Stimulated activated CD4-positive, alpha-beta T cell treated with anti-CD3 and anti-CD28 coated beads, Interleukin-15, amount 100 ng/mL, for 1 hour (primary cell): Measurements from ENCODE around the gene ST6GALNAC3.
A peak's percentile ranks its signal among the peaks of the same experiment; 100 is the strongest.
"Not testable (repeated sequence)": the region's sequence is repeated elsewhere in the genome, so short reads cannot be mapped to it uniquely, and the experiment has no call there.

Experiments
- DNase-seq, 2 donors: peaks; one replicate each; pipeline ENCODE4 v3.0.0-alpha.2; 2020; ENCODE audit warnings: low read depth in 1 of 2, low spot score in 1 of 2

Gene ST6GALNAC3

GRCh38 chr1:76074321-76075187, at the start of gene ST6GALNAC3:
Gene ST6GALNAC3, plus strand, starts transcription at chr1:76074746.
- DNase-seq, result peak; percentile 52 to 74

- no peak for DNase-seq
Observed at GRCh38 chr1:76027341-76027740, 47.2 kb upstream of the ST6GALNAC3 start.

GRCh38 chr1:76029331-76029730, 45.2 kb upstream of the ST6GALNAC3 start:
- no peak for DNase-seq

- DNase-seq, result no peak
Observed at GRCh38 chr1:76031496-76031895, 43.0 kb upstream of the ST6GALNAC3 start.

- no peak for DNase-seq
Observed at GRCh38 chr1:76033800-76034475, 40.6 kb upstream of the ST6GALNAC3 start.

- no peak for DNase-seq
Observed at GRCh38 chr1:76035053-76035452, 39.5 kb upstream of the ST6GALNAC3 start.

- DNase-seq, result no peak
Observed at GRCh38 chr1:76037324-76037723, 37.2 kb upstream of the ST6GALNAC3 start.

GRCh38 chr1:76038287-76039004, 36.1 kb upstream of the ST6GALNAC3 start:
- DNase-seq, result no peak

- no peak for DNase-seq
Observed at GRCh38 chr1:76046149-76046548, 28.4 kb upstream of the ST6GALNAC3 start.

GRCh38 chr1:76048219-76048618, 26.3 kb upstream of the ST6GALNAC3 start:
- no peak for DNase-seq

- DNase-seq, result no peak
Observed at GRCh38 chr1:76048926-76049325, 25.6 kb upstream of the ST6GALNAC3 start.

GRCh38 chr1:76049498-76049897, 25.0 kb upstream of the ST6GALNAC3 start:
- DNase-seq, result no peak

- not testable (repeated sequence) for DNase-seq
Observed at GRCh38 chr1:76050073-76050472, 24.5 kb upstream of the ST6GALNAC3 start.

GRCh38 chr1:76053021-76053420, 21.5 kb upstream of the ST6GALNAC3 start:
- DNase-seq, result no peak

GRCh38 chr1:76054359-76054758, 20.2 kb upstream of the ST6GALNAC3 start:
- DNase-seq, result no peak

- DNase-seq, result no peak
Observed at GRCh38 chr1:76055987-76056386, 18.6 kb upstream of the ST6GALNAC3 start.

GRCh38 chr1:76059451-76059850, 15.1 kb upstream of the ST6GALNAC3 start:
- no peak for DNase-seq

- no peak for DNase-seq
Observed at GRCh38 chr1:76065270-76065669, 9.3 kb upstream of the ST6GALNAC3 start.

- no peak for DNase-seq
Observed at GRCh38 chr1:76066394-76066793, 8.2 kb upstream of the ST6GALNAC3 start.

GRCh38 chr1:76068542-76068941, 6.0 kb upstream of the ST6GALNAC3 start:
- DNase-seq, result no peak

- no peak for DNase-seq
Observed at GRCh38 chr1:76068953-76069561, 5.5 kb upstream of the ST6GALNAC3 start.
